CD4-positive, alpha-beta T cell treated with Interleukin-17A for 4 hours (primary cell): ENCODE measurements around the gene TCF7.
A peak's percentile ranks its signal among the peaks of the same experiment; 100 is the strongest.

Source experiments
- DNase-seq: peaks from one replicate; pipeline ENCODE4 v3.0.0-alpha.2; 2020; ENCODE audit warnings: mixed read lengths

TCF7 gene

DNA sequence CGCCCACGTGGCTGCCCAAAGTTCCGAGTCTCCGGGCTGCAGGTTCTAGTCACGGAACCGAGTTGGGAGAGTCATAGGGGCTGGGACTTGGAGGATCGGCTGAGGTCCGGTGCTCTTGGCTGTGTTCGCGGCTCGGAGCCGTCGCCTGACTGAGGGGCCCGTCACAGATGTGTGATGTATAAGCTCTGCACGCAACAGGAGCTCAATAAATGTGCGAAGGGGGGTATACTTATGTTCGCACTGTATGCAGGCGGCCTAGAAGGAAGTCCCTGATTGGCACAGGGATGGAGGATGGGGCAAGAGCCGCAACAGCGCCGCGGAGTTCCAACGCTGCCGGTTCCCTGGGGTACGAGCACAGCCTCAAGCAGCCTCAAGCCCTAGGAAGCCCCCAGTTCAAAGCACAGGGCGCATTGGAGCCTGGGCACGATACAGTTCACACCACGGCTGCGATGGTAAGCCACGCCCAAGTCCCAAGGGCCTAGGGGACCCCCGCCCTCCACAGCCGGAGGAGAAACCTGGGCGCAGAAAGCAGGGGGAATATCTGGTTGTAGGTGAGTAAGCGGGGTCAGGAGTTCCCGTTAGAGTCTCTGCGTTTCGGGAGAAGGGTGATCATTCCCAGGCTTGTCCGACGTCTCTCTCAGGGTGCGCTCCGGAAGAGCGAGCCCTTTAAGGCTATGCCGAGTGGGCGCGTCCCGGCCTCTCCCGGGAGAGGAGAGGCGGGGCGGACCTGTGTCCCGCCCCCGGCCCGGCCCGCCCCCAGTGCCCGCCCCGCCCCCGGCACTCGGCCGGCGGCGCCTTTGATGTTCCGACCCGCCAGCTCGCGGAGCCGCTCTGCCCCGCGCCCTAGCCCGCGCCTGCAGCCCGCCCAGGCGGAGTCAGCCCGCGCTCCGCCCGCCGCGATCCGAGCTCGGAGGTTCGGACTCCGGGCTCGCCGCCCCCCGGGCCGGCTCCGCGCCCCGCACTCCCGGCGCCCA is at the start of gene TCF7:
Gene TCF7, plus strand, starts transcription at position 780 of the 974 bp plus-strand sequence. CDS start 226 bp downstream, outside the sequence.
- peak; percentile 87 for DNase-seq

GRCh38 chr5:134069553-134069952 is 44.9 kb upstream of the TCF7 start:
- no peak for DNase-seq

GRCh38 chr5:134070725-134071613 is 43.5 kb upstream of the TCF7 start:
- peak; percentile 65 for DNase-seq

DNA sequence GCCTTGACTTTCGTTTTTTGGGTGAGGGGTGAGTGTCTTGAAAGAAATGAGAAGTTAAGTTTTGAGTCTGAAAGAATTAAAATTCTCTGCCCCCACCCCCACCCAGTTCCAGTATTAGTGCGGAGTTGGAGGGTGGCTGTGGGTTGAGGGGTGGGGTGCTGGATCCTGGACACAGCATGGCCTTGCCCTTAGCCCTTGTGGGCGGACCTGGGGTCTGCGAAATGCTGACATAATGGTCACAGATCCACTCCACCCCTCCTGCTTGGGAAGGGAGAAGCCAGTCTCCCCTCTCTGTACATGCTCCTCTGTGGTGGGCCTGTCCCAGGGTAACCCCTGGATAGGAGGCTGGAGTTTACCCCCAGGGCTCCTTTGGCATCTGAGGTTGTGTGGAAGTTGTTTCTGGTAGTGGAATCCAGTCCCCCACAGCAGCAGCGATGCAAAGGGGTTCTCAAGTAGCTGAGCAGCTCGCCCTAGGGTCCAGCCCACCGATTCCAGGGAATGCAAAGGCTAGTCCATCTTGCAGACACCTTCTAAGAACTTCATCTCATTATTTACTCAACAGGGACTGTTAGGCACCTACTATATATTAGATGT is 42.8 kb upstream of the TCF7 start:
- DNase-seq: no peak

- no peak for DNase-seq
Measured at GRCh38 chr5:134072471-134073210, 41.8 kb upstream of the TCF7 start.

DNA sequence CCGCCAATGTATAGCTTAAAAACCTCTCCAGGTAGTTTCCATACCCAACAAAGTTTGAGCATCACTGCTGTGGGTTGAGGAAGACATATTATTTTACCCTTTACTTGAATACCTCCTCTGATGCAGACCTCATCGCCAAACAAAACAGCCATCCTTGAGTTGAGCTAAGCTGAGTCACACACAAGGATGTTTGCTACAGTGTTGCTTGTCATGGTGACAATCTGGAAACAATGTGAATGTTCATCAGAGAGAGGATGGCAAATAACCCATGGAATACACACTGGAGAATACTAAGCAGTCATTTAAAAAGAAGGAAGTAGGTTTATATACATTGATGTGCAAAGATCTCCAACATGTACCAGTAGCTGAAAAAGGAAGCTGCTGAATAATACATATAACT is 41.1 kb upstream of the TCF7 start:
- peak; percentile 41 for DNase-seq

DNA sequence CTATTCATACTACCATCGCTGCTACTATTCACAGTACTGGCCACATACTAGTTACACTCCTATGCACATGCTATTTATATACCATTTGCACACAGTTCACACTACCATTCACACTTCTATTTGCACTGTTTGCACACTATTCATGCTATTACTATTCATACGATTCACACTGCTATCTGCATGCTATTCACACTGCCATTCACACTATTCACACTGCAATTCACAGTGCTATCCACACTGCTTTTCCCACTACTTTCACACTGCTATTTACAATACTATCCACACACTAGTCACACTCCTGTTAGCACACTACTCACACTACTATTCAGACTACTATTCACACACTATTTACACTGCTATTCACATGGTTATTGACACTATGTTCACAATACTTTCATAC is 39.4 kb upstream of the TCF7 start:
- no peak for DNase-seq

DNA sequence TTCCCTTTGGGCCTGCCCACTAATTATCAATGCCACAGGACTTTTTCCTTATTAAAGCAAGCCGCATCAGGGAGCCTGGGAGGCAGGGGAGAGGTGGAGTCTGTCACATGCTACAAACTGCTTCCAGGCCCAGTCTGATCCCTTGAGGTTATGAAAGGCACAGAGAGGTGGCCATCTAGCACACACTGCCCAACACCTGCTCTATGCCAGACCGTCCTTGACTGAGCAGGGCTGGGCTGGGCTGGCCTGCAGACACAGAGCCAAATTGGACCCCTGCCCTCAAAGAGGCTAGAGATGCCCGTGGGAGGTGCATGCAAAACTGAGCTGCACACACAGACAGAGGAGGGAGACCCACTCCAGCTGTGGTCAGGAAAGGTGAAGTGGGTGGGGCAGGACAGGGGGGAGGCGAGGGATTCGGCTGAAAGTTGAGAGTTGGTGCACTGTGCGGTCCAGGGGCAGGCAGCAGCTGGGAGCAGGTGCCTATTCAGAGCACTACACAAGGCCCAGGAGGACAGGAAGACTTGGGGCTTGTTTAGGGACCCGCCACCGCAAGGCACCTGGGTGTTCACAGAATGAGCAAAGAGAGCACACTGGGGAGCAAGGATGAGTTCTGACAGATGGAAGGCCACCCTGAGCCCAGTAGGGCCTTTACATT is 36.4 kb upstream of the TCF7 start:
- peak; percentile 67 for DNase-seq

DNA sequence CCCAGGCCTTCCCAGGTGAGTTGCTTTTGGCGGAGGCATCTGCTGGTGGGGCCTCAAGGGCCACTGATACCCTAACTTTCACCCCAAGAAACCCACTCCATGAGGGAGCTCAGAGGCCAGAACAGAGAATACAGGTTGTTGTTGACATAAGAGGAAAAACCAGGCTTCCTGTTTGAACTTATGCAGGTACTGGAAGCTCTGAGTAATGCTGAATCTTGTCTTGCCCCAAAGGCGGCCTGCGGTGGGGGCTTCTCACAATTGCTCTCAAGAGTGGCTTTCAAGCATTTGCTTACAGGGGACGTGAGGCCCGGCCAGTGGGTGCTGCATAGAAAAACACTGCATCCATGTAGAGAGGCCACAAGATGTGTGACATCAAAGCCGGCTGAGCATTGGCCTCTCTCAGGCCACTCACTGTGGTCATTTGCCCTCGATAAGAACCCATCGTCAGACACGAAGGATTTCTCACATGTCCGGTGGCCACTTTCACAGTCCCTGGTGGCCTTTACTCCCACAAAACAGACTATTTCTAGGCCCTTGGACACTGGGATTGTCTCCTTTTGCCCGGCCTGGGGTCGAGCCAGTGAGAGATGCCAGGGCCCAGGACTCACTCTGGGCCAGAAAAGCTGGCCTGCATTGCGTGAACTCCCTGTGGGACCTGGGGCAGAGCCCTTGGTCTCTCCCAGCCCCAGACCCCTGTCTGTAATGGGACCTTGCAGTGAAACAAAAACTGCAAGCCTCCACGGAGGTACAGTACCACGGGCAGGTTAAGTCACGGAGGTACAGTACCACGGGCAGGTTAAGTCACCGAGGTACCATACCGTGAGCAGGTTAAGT is 34.5 kb upstream of the TCF7 start:
- DNase-seq: peak; percentile 86

DNA sequence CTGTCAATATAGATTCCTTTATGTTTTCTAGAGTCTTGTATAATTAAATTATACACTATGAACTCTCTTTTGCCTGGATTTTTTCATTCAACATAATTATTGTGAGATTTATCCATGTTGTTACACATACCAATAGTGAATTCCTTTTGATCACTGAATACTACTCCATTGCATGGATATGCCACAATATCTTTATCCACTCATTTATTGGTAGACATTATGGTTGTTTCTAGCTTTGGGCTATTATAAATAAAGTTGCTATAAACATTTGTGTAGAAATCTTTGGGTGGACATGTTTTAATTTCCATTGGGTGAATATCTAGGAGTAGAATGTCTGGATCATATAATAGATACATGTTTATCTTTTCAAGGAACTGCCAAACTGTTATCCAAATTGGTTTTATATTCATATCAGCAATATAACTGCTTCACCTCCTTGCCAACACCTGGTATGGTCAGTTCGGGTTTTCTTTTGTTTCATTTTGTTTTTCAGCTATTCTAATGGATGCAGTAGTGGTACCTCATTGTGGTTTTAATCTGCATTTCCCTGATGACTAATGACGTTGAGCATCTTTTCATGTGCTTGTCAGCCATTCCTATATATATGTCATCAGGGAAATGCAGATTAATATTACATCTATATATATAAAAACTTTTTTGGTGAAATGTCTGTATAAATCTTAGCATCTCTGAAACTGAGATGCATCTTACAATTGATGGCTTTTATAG is 32.1 kb upstream of the TCF7 start:
- DNase-seq: no peak

- no peak for DNase-seq
Measured at GRCh38 chr5:134083517-134083916, 31.0 kb upstream of the TCF7 start.

- DNase-seq: no peak
Measured at GRCh38 chr5:134084022-134084565, 30.4 kb upstream of the TCF7 start.

DNA sequence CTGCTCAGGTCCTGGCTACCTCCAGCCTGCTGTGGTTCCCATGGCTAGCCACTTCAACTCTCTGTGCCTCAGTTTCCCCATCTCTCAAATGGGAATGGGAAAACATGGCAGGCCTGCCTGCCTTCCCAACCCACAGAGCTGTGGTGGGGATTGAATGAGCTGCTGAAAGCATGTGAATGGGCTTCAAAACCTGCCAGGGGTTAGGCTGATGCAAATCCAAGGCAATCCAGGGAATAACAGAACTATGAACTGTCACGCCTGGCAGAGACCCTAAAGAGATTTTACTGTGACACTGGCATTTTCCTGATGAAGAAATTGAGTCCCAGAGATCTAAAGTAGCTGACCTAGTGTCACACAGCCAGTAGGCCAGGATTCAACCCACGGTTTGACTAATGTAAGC is 29.9 kb upstream of the TCF7 start:
- DNase-seq: no peak

- no peak for DNase-seq
Measured at GRCh38 chr5:134085411-134085810, 29.1 kb upstream of the TCF7 start.

DNA sequence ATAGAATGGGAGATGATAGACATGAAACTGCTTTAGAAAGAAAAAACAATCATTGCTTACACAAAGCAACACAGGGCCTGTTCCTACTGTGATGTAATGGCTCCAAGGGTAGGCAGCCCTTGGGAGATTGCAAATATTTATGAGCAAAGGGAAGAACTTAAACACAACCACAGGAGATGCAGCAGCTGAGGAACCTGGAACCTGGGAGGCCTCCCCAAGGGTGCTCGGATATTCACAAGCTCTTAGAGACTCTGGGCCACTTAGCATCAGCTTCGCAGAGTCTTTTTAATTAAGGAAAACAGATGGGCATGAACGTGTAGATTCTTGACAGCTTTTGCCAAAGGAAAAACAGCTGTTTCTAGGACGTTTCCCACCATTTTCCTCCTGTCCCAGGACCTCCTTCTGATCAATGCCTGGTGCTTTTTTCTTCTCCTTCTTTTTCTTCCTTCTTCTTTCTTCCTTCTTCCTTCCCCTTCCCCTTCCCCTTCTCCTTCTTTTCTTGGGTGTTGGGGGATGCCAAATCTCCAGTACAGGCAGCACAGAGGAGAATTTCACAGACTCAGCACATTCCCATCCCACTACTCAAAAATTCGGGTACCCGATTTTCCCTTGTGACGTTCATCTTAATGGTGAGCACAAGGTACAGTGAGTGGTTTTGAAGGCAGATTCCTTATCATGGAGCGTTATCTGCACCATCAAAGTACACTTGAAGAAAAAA is 28.1 kb upstream of the TCF7 start:
- no peak for DNase-seq

DNA sequence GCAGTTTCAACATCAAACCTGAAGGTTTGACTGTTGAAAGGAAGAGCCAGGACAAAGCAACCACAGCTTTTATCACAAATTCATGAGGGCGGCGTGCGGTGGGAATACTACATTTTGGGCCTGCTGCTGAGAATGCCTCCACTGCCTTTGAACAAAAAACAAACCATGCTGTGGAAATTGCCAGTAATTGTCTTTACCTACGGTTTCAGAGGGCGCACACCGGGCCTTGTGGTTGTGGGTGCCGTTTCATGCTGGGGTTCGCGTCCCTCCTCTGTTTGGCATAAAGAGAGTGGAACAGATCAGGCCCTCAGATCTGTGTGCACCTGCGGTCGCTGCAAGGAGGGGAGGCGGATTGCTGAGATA is 27.6 kb upstream of the TCF7 start:
- peak; percentile 86 for DNase-seq

GRCh38 chr5:134088291-134088690 is 26.2 kb upstream of the TCF7 start:
- DNase-seq: no peak

DNA sequence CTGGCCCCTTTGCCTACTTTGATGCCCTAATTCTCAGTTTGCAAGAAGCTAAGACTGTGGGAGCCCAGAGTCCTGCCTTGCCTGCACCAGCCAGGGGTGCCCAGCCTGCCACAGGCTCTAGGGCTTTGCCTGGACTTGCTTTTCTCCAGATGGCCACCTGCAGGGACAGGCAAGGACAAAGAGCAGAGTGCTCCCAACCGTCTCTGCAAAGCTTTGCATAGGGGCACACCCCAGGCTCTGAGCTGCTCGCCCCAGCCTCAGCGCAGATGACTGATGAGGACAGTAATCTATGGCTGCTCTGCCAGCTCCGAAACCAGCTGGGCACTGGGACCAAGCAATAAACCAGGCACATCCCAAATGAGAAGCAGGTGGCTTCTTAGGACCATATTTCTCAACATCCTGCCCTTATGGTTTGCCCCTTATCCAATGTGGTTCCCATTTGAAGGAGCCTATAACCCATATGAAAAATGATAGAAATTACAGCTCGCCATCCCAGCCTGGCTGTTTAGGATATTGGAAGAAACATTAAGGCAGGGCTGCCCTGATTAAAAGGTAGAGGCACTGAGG is 25.4 kb upstream of the TCF7 start:
- no peak for DNase-seq

GRCh38 chr5:134090522-134090921 is 24.0 kb upstream of the TCF7 start:
- DNase-seq: peak; percentile 91
